Measurements from ENCODE around the gene VRTN.

VRTN gene

DNA sequence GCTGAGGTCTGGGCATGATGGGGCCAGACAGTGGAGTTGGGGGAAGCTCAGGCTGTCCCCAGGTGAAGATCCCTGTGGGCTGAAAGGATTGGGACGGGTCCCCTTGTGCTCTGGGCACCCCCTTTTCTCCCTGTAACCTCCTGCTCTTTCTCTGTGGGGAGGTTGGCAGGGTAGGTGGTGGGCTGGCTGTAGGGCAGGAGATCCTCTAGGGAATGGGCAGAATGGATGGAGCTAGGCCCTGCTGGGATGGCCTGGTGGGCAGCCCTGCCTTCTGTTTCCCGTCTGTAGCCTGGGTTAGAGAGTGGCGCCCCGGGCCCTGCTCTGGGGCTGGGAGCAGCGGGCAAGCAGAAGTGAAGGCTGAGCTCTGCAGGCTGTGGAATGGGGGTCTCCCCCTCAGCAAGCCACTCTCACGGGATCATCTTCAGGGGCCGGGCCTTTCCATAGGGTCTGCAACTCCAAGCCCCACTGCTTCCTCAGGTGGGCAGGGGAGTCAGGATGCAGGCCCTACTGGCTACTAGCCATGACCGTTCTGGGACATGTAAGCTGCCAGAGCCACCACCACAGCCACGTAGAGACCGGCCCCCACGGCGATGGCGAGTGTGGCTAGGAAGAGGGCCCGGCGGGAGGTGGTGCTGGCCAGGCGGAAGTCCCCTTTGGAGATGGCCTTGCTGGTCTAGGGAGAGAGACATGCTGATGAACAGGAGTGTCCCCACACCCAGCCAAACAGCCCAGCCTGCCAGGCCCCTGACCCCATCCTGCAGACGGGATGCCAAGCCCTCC is 58.9 kb downstream of the VRTN start:
- peaks cover 14% of the 10 kb centered on the region for H3K4me1 ChIP-seq (ENCODE audit: low read depth, poor library complexity, severe bottlenecking)
- no peaks in the 10 kb centered on the region for H3K36me3 ChIP-seq (ENCODE audit: insufficient read depth)
- no peaks in the 10 kb centered on the region for H3K27me3 ChIP-seq (ENCODE audit: insufficient read depth, low read depth)
- H3K79me2 ChIP-seq (ENCODE audit: insufficient read depth, low read depth) = no peaks in the 10 kb centered on the region
- H4K20me1 ChIP-seq (ENCODE audit: insufficient read depth) = no peaks in the 10 kb centered on the region
- H2AFZ ChIP-seq (ENCODE audit: low read depth) = no peak overlapping the region
- H3K4me3 ChIP-seq (IDR thresholded peaks at IDR 0.05; ENCODE audit: insufficient read depth, low read depth, low read length) = no peak overlapping the region
- no peak overlapping the region for H3K27ac ChIP-seq
- H3K4me2 ChIP-seq = no peak overlapping the region
- H3K9ac ChIP-seq = no peak overlapping the region
- TF ChIP-seq CTCF (conservative IDR thresholded peaks at IDR 0.05; ENCODE audit: low read depth, low read length) = no peak

- TF ChIP-seq CTCF (conservative IDR thresholded peaks at IDR 0.05; ENCODE audit: low read depth, low read length) = no peak
- Histone ChIP-seq H3K9ac (no peak overlapping the region), H3K27me3 (ENCODE audit: insufficient read depth, low read depth) (no peaks in the 10 kb centered on the region), H3K36me3 (ENCODE audit: insufficient read depth) (no peaks in the 10 kb centered on the region), H3K4me3 (IDR thresholded peaks at IDR 0.05; ENCODE audit: insufficient read depth, low read depth, low read length) (no peak overlapping the region), H3K4me1 (ENCODE audit: low read depth, poor library complexity, severe bottlenecking) (peaks cover 9% of the 10 kb centered on the region), H2AFZ (ENCODE audit: low read depth) (no peak overlapping the region), H4K20me1 (ENCODE audit: insufficient read depth) (no peaks in the 10 kb centered on the region), H3K27ac (no peak overlapping the region), H3K79me2 (ENCODE audit: insufficient read depth, low read depth) (no peaks in the 10 kb centered on the region), H3K4me2 (no peak overlapping the region)
These were observed 59.5 kb downstream of the VRTN start for GRCh38 chr14:74407801-74408154.

DNA sequence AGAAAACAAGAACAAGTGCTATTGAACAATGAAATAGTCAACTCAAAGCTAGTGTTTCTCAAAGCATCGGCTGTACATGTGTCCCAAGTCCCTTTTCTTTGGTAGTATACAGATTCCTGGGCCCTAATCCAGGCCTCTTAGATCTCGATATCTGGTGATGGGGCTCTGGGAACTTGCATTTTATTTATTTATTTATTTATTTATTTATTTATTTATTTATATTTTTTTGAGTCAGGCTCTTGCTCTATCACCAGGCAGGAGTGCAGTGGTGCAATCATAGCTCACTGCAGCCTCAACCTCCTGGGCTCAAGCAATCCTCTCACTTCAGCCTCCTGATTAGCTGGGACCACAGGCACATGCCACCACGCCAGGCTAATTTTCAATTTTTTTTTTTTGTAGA is 60.6 kb downstream of the VRTN start:
- H3K4me2 ChIP-seq = no peak overlapping the region
- no peak overlapping the region for H3K9ac ChIP-seq

GRCh38 chr14:74409441-74409840 is 61.2 kb downstream of the VRTN start:
- Histone ChIP-seq H3K4me1 (ENCODE audit: low read depth, poor library complexity, severe bottlenecking) (no peaks in the 10 kb centered on the region), H3K36me3 (ENCODE audit: insufficient read depth) (no peaks in the 10 kb centered on the region), H3K9ac (no peak overlapping the region), H3K4me3 (IDR thresholded peaks at IDR 0.05; ENCODE audit: insufficient read depth, low read depth, low read length) (no peak overlapping the region), H4K20me1 (ENCODE audit: insufficient read depth) (no peaks in the 10 kb centered on the region), H3K4me2 (no peak overlapping the region), H3K27ac (no peak overlapping the region), H2AFZ (ENCODE audit: low read depth) (no peak overlapping the region), H3K27me3 (ENCODE audit: insufficient read depth, low read depth) (no peaks in the 10 kb centered on the region), H3K79me2 (ENCODE audit: insufficient read depth, low read depth) (no peaks in the 10 kb centered on the region)
- no peak for TF ChIP-seq CTCF (conservative IDR thresholded peaks at IDR 0.05; ENCODE audit: low read depth, low read length)

More for the DNA sequence above, 60.6 kb downstream of the VRTN start:
- Histone ChIP-seq H3K4me3 (IDR thresholded peaks at IDR 0.05; ENCODE audit: insufficient read depth, low read depth, low read length) (no peak overlapping the region), H3K4me1 (ENCODE audit: low read depth, poor library complexity, severe bottlenecking) (no peaks in the 10 kb centered on the region), H3K36me3 (ENCODE audit: insufficient read depth) (no peaks in the 10 kb centered on the region), H3K27me3 (ENCODE audit: insufficient read depth, low read depth) (no peaks in the 10 kb centered on the region), H3K79me2 (ENCODE audit: insufficient read depth, low read depth) (no peaks in the 10 kb centered on the region), H4K20me1 (ENCODE audit: insufficient read depth) (no peaks in the 10 kb centered on the region), H2AFZ (ENCODE audit: low read depth) (no peak overlapping the region), H3K27ac (no peak overlapping the region)
- TF ChIP-seq CTCF (conservative IDR thresholded peaks at IDR 0.05; ENCODE audit: low read depth, low read length) = no peak

Data from KMS-11 (cell line).